Measurements from ENCODE around the gene IKZF2. TPM values are rescaled to one million over a fixed set of nuclear protein-coding genes. Genes with fewer than 3 reads are reported as not detected.

IKZF2 gene
- total RNA-seq: 10 to 100 TPM in 1 of 3 donors, 1 to 10 TPM in 2; 5.6 to 11.1 (median 8.6) TPM
- long read RNA-seq, donor 1: 0 reads
- long read RNA-seq, donor 2, partial matches to known transcripts: 0 of 1 reads
- long read RNA-seq, donor 2, other reads (novel, unspliced or antisense): 1 of 1 reads

GRCh38 chr2:213151437-213152064 lies at the start of gene IKZF2:
IKZF2 (minus strand) TSS chr2:213151612; CDS start chr2:213148629, 2,983 bp downstream.
- ATAC-seq (peak; percentile 96), DNase-seq (peak; percentile 88 to 89 (median 88))
- Histone ChIP-seq H3K4me1 (ENCODE audit: low read depth) (peaks cover 5% of the 10 kb centered on the region), H3K9me3 (no peaks in the 10 kb centered on the region), H3K4me3 (peak within 1 kb of the TSS; percentile 82), H3K36me3 (ENCODE audit: low read depth) (no peaks in the 10 kb centered on the region)
- intact Hi-C loops (cut with DNase I, micrococcal nuclease): loop anchor here (2.0 to 10.0 kb wide), 2 partner anchors 375 to 377 kb away; no protein-coding TSS in a partner anchor
- TF ChIP-seq, protein P1, sequence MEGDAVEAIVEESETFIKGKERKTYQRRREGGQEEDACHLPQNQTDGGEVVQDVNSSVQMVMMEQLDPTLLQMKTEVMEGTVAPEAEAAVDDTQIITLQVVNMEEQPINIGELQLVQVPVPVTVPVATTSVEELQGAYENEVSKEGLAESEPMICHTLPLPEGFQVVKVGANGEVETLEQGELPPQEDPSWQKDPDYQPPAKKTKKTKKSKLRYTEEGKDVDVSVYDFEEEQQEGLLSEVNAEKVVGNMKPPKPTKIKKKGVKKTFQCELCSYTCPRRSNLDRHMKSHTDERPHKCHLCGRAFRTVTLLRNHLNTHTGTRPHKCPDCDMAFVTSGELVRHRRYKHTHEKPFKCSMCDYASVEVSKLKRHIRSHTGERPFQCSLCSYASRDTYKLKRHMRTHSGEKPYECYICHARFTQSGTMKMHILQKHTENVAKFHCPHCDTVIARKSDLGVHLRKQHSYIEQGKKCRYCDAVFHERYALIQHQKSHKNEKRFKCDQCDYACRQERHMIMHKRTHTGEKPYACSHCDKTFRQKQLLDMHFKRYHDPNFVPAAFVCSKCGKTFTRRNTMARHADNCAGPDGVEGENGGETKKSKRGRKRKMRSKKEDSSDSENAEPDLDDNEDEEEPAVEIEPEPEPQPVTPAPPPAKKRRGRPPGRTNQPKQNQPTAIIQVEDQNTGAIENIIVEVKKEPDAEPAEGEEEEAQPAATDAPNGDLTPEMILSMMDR (IDR thresholded peaks at IDR 0.05): no peak

DNA sequence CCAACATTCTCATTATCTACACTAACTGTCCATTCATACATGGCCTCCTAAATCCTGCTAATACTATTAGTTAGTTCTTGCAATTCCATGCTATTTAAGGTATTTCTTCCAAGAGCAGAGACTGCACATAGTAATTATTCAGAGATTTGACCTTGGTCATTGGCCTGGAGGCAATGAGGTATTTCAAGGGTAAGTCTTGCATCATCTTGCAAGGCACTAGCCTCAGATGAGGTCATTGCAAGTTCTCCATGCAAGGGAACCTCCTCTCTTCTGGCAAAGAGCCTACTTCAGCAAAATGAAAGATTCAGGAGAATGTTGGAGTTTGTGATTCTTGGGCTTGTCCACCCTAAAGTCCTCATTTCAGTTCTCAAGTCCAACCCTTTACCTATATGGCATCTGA lies 48.5 kb upstream of the IKZF2 start:
- Histone ChIP-seq H3K4me3 (no peak overlapping the region), H3K36me3 (ENCODE audit: low read depth) (no peaks in the 10 kb centered on the region), H3K4me1 (ENCODE audit: low read depth) (no peaks in the 10 kb centered on the region), H3K9me3 (no peaks in the 10 kb centered on the region)
- intact Hi-C loops (cut with DNase I, micrococcal nuclease): no loop called here
- ATAC-seq (no peak), DNase-seq (no peak)
- TF ChIP-seq, protein P1 (IDR thresholded peaks at IDR 0.05): no peak

GRCh38 chr2:213189001-213189899 lies 37.8 kb upstream of the IKZF2 start:
- ATAC-seq: no peak
- Histone ChIP-seq H3K36me3 (ENCODE audit: low read depth) (no peaks in the 10 kb centered on the region), H3K9me3 (no peaks in the 10 kb centered on the region), H3K4me1 (ENCODE audit: low read depth) (no peaks in the 10 kb centered on the region), H3K4me3 (no peak overlapping the region)
- DNase-seq: no peak
- TF ChIP-seq, protein P1 (IDR thresholded peaks at IDR 0.05): no peak
- intact Hi-C loops (cut with DNase I, micrococcal nuclease): no loop called here

GRCh38 chr2:213188533-213188867 lies 37.1 kb upstream of the IKZF2 start:
- intact Hi-C loops (cut with DNase I, micrococcal nuclease): no loop called here
- Histone ChIP-seq H3K4me3 (no peak overlapping the region), H3K4me1 (ENCODE audit: low read depth) (no peaks in the 10 kb centered on the region), H3K9me3 (no peaks in the 10 kb centered on the region), H3K36me3 (ENCODE audit: low read depth) (no peaks in the 10 kb centered on the region)
- TF ChIP-seq, protein P1 (IDR thresholded peaks at IDR 0.05): no peak
- DNase-seq (no peak), ATAC-seq (no peak)

DNA sequence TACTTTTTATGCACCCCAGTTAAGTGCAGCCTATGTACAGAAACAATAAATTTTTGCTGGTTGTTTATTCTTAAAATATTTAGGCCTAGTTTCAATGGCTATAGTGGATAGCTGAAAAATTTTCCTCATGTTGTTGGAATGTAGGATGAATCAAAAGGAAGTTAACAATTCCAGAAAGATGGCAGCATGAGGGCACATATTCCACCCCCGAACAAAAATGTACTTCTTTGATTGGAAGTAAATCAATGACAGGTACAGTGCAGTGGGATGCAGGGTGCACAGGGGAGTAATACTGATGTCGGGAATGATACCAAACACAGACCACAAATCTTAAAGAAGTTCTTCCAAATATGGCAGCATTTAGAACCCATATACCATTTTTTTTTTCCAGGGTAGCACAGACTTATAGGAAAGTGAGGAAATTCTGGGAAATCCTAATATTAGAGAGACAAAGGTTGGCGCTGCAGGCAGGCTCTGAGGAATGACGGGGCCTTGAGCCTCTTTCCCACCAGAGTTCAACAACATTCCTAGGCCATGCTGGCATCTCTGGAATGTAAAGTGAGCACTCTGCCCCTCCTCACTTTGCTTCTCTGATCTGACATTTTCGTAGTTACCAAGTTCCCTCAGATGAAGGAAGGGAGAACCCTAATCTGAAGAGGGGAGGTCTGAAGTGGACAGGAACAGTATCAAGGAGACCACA lies 36.6 kb upstream of the IKZF2 start:
- no peak overlapping the region for H3K4me3 ChIP-seq

More for the DNA sequence above, 36.6 kb upstream of the IKZF2 start:
- no peaks in the 10 kb centered on the region for H3K36me3 ChIP-seq (ENCODE audit: low read depth)
- H3K9me3 ChIP-seq: no peaks in the 10 kb centered on the region
- no peak for DNase-seq
- H3K4me1 ChIP-seq (ENCODE audit: low read depth): no peaks in the 10 kb centered on the region
- intact Hi-C loops (cut with DNase I, micrococcal nuclease): no loop called here
- TF ChIP-seq, protein P1 (IDR thresholded peaks at IDR 0.05): no peak
- ATAC-seq: no peak
